Memory B cell (primary cell): ENCODE measurements around the gene ADAT2.
"Not testable (repeated sequence)": the region's sequence is repeated elsewhere in the genome, so short reads cannot be mapped to it uniquely, and the experiment has no call there.

Source experiments
- ATAC-seq: fragments of 150-1000 bp; cut with Tn5 transposase; 2 replicates; pipeline ENCODE4 v1.10.0; 2021; ENCODE audit warnings: low read depth, mild to moderate bottlenecking, moderate library complexity
- DNase-seq, 2 donors: peaks; one replicate each; pipeline ENCODE4 v3.0.0; 2022; ENCODE audit warnings: low spot score in 2 of 2
- H3K27ac Mint-ChIP-seq: one replicate; pipeline ENCODE4 v1.8.0; 2022; ENCODE audit warnings: mild to moderate bottlenecking, moderate library complexity, mixed read lengths
- H3K27me3 Mint-ChIP-seq: one replicate; pipeline ENCODE4 v1.8.0; 2022; ENCODE audit warnings: mixed read lengths
- H3K36me3 Mint-ChIP-seq: one replicate; pipeline ENCODE4 v1.8.0; 2022; ENCODE audit warnings: mild to moderate bottlenecking, mixed read lengths
- H3K4me1 Mint-ChIP-seq: one replicate; pipeline ENCODE4 v1.8.0; 2022; ENCODE audit warnings: mixed read lengths
- H3K4me3 Mint-ChIP-seq: one replicate; pipeline ENCODE4 v1.8.0; 2022; ENCODE audit warnings: mild to moderate bottlenecking, moderate library complexity, mixed read lengths
- H3K9me3 Mint-ChIP-seq: one replicate; pipeline ENCODE4 v1.8.0; 2022; ENCODE audit warnings: mixed read lengths

The ADAT2 gene

DNA sequence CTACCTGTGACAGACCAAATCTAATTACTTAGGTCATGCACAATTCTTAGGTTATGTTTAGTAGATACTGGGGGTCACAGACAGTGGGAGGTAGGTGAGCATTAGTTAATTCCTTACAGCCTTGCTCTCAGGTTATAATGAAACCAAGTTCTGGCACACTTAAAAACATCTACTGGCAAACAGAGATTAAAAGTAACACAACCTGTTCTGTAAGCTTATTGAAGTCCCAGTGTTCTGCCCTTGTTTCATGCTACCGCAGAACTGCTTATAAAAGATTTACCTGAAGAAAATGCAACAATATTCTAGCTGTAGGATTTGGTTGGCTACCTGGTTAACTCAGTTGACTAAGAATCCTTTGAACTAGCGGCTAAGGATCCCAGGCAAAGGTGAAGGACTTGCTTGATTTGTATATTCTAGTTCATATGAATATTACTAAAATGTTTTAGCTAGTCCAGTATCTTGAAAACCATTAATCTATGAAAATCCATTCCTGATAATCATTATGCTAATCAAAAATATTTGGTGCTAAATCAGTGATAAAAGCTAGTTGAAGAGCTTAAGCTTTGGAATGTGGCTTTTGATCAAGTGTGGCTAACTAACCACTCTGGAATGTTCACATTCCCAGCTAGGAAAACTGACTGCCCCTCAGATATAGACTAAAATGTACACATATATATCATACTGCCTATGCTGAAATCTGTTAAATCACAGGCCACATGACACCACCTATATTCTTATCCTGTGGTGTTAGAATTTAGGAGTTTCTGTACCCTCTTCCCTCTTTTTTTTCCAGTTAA, 7.3 kb upstream of the ADAT2 start:
- no peak overlapping the region for H3K27ac Mint-ChIP-seq
- DNase-seq (no peak), ATAC-seq (no peak)
- peaks cover 21% of the 10 kb centered on the region for H3K4me1 Mint-ChIP-seq
- H3K9me3 Mint-ChIP-seq, result no peaks in the 10 kb centered on the region
- no peaks in the 10 kb centered on the region for H3K27me3 Mint-ChIP-seq
- peaks cover 22% of the 10 kb centered on the region for H3K36me3 Mint-ChIP-seq
- no peak overlapping the region for H3K4me3 Mint-ChIP-seq

GRCh38 chr6:143451531-143451930, 1.0 kb upstream of the ADAT2 start:
- Mint-ChIP-seq H3K36me3 (peaks cover 9% of the 10 kb centered on the region), H3K27me3 (no peaks in the 10 kb centered on the region), H3K9me3 (no peaks in the 10 kb centered on the region), H3K27ac (peak overlapping the region; percentile 94), H3K4me1 (peaks cover 26% of the 10 kb centered on the region), H3K4me3 (peak overlapping the region; percentile 94)
- no peak for DNase-seq
- ATAC-seq, result no peak

GRCh38 chr6:143449714-143450452, 612 bp downstream of the ADAT2 start:
- H3K4me1 Mint-ChIP-seq, result peaks cover 21% of the 10 kb centered on the region
- DNase-seq, result peak; percentile 59 to 67
- no peaks in the 10 kb centered on the region for H3K9me3 Mint-ChIP-seq
- peaks cover 8% of the 10 kb centered on the region for H3K36me3 Mint-ChIP-seq
- H3K4me3 Mint-ChIP-seq, result peak overlapping the region; percentile 94
- H3K27me3 Mint-ChIP-seq, result no peaks in the 10 kb centered on the region
- no peak for ATAC-seq
- H3K27ac Mint-ChIP-seq, result peak overlapping the region; percentile 94

GRCh38 chr6:143449082-143449713, 1.3 kb downstream of the ADAT2 start:
- H3K27ac Mint-ChIP-seq, result peak overlapping the region; percentile 94
- peaks cover 17% of the 10 kb centered on the region for H3K4me1 Mint-ChIP-seq
- no peaks in the 10 kb centered on the region for H3K9me3 Mint-ChIP-seq
- DNase-seq, result no peak
- H3K36me3 Mint-ChIP-seq, result peaks cover 5% of the 10 kb centered on the region
- no peaks in the 10 kb centered on the region for H3K27me3 Mint-ChIP-seq
- peak overlapping the region; percentile 94 for H3K4me3 Mint-ChIP-seq
- no peak for ATAC-seq

DNA sequence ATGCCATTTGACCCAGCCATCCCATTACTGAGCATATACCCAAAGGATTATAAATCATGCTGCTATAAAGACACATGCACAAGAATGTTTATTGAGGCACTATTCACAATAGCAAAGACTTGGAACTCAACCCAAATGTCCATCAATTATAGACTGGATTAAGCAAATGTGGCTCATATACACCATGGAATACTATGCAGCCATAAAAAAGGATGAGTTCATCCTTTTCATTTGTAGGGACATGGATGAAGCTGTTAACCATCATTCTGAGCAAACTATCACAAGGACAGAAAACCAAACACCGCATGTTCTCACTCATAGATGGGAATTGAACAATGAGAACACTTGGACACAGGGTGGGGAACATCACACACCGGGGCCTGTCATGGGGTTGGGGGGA, 2.6 kb downstream of the ADAT2 start:
- not testable (repeated sequence) for DNase-seq, ATAC-seq, H3K9me3 Mint-ChIP-seq, H3K4me3 Mint-ChIP-seq, H3K27ac Mint-ChIP-seq, H3K4me1 Mint-ChIP-seq, H3K27me3 Mint-ChIP-seq, H3K36me3 Mint-ChIP-seq

- Mint-ChIP-seq H3K36me3 (peaks cover 15% of the 10 kb centered on the region), H3K4me1 (no peaks in the 10 kb centered on the region)
These were observed 7.4 kb downstream of the ADAT2 start for GRCh38 chr6:143443096-143443495.

GRCh38 chr6:143441680-143442545, 8.6 kb downstream of the ADAT2 start:
- no peaks in the 10 kb centered on the region for H3K4me1 Mint-ChIP-seq
- peaks cover 3% of the 10 kb centered on the region for H3K9me3 Mint-ChIP-seq
- DNase-seq (no peak), ATAC-seq (no peak)
- no peak overlapping the region for H3K27ac Mint-ChIP-seq
- H3K27me3 Mint-ChIP-seq, result no peaks in the 10 kb centered on the region
- peaks cover 15% of the 10 kb centered on the region for H3K36me3 Mint-ChIP-seq
- H3K4me3 Mint-ChIP-seq, result no peak overlapping the region

More at GRCh38 chr6:143443096-143443495, 7.4 kb downstream of the ADAT2 start:
- Mint-ChIP-seq H3K27me3 (no peaks in the 10 kb centered on the region), H3K9me3 (peaks cover 3% of the 10 kb centered on the region), H3K27ac (no peak overlapping the region), H3K4me3 (no peak overlapping the region)
- ATAC-seq, result no peak
- DNase-seq, result no peak

- H3K4me3 Mint-ChIP-seq, result no peak overlapping the region
These were observed 9.5 kb downstream of the ADAT2 start for GRCh38 chr6:143441010-143441409.

GRCh38 chr6:143432588-143432987, 17.9 kb downstream of the ADAT2 start:
- Mint-ChIP-seq H3K9me3 (no peaks in the 10 kb centered on the region), H3K4me3 (no peak overlapping the region), H3K36me3 (peaks cover 9% of the 10 kb centered on the region), H3K27me3 (no peaks in the 10 kb centered on the region), H3K27ac (no peak overlapping the region), H3K4me1 (no peaks in the 10 kb centered on the region)
- DNase-seq (no peak), ATAC-seq (no peak)

More at GRCh38 chr6:143441010-143441409, 9.5 kb downstream of the ADAT2 start:
- H3K9me3 Mint-ChIP-seq, result peaks cover 3% of the 10 kb centered on the region
- peaks cover 19% of the 10 kb centered on the region for H3K36me3 Mint-ChIP-seq
- DNase-seq (no peak), ATAC-seq (no peak)
- H3K27me3 Mint-ChIP-seq, result no peaks in the 10 kb centered on the region
- H3K27ac Mint-ChIP-seq, result no peak overlapping the region
- H3K4me1 Mint-ChIP-seq, result no peaks in the 10 kb centered on the region

GRCh38 chr6:143431226-143431625, 19.3 kb downstream of the ADAT2 start:
- Mint-ChIP-seq H3K4me1 (no peaks in the 10 kb centered on the region), H3K36me3 (peaks cover 5% of the 10 kb centered on the region), H3K27ac (no peak overlapping the region), H3K27me3 (no peaks in the 10 kb centered on the region), H3K9me3 (no peaks in the 10 kb centered on the region), H3K4me3 (no peak overlapping the region)
- no peak for DNase-seq
- no peak for ATAC-seq

DNA sequence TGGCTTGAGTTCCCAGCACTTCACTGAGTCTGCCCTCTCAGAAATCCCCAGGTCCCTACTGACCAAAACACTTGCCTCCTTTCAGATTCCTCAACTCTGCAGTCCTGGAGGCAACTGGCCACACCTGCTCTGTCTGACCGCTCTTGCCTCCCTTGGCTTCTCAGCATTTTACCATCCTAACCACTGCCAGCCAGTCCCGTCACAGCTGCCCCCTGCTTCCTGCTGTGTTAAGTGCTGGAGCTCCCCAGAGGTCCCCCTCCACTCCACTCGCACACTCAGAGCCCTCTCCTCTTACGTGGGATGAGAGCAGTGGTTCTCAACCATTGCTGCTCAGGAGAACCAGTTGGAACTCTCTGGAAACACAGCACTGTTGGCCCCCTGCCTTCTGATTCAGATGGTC, 20.5 kb downstream of the ADAT2 start:
- Mint-ChIP-seq H3K27ac (peak overlapping the region; percentile 25), H3K4me1 (no peaks in the 10 kb centered on the region), H3K9me3 (no peaks in the 10 kb centered on the region), H3K27me3 (no peaks in the 10 kb centered on the region), H3K4me3 (no peak overlapping the region), H3K36me3 (peaks cover 5% of the 10 kb centered on the region)
- ATAC-seq, result no peak
- DNase-seq, result no peak

DNA sequence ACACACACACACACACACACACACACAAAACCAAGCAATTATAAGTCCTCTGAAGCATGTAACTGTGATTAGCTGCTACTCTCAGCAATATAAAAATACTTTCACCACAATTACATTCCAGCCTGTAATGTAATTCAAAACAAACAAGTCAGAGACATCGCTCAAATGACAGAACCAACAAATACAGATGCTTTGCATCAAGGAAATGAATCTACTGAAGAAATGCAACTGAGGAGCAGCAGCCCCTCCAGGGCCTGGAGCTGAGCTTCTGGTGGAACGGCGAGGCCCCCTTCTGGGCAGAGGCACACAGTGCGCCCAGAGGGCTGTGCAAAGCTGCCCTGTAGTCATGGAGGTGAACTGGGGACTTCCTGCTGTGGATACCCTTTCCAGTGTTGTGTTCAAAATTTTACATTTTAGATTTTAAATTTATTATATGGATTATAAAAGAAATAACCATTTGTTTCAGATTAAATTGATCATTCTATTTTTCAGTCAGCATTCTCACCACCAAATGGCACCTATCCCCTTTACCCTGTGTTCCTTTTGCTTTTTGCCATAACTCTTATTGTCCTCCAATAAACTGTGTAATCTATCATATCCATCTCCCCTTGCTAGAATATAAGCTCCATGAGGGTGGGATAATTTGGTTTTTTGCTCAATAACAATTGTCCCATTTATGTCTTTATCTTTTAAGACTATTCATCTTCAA, 23.2 kb downstream of the ADAT2 start:
- ATAC-seq, result peak; percentile 100

DNA sequence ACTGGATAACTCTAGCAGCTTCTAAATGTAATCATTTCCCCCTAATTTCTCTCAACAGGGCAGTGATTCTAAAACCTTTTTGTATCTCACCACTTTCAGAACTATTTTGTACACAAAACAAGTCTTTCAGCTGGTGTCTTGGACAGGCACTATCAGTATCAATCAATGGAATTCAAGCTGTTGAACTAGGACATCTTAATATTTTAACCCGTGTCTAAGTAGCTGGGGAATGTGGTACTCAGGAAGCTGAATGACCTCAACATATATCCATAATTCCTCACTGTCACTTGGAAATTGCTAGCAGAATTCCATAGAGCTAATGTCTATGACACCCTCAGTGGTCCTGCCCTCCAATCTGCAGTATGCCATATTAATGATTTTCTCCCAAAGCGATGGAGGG, 24.5 kb downstream of the ADAT2 start:
- H3K9me3 Mint-ChIP-seq, result no peaks in the 10 kb centered on the region
- H3K4me3 Mint-ChIP-seq, result no peak overlapping the region
- no peaks in the 10 kb centered on the region for H3K27me3 Mint-ChIP-seq
- H3K36me3 Mint-ChIP-seq, result no peaks in the 10 kb centered on the region
- DNase-seq (no peak), ATAC-seq (no peak)
- H3K4me1 Mint-ChIP-seq, result no peaks in the 10 kb centered on the region
- H3K27ac Mint-ChIP-seq, result no peak overlapping the region

More for the DNA sequence above, 23.2 kb downstream of the ADAT2 start:
- no peaks in the 10 kb centered on the region for H3K9me3 Mint-ChIP-seq
- peak; percentile 62 to 66 for DNase-seq
- H3K4me3 Mint-ChIP-seq, result no peak overlapping the region
- H3K27me3 Mint-ChIP-seq, result no peaks in the 10 kb centered on the region
- peak overlapping the region; percentile 35 for H3K27ac Mint-ChIP-seq
- no peaks in the 10 kb centered on the region for H3K4me1 Mint-ChIP-seq
- H3K36me3 Mint-ChIP-seq, result peaks cover 3% of the 10 kb centered on the region
